Fibroblast of pulmonary artery (primary cell): ENCODE data around the gene CPLX1.
A peak's percentile ranks its signal among the peaks of the same experiment; 100 is the strongest.

ENCODE experiments used
- DNase-seq: peaks from one replicate; pipeline ENCODE4 v3.0.0-alpha.2; 2010; ENCODE audit warnings: low read depth
- H3K4me3 ChIP-seq: replicated peaks from 2 replicates; pipeline ENCODE4 v1.5.1; 2011; ENCODE audit warnings: low read depth, mild to moderate bottlenecking, control low read depth, low read length, moderate library complexity
- TF ChIP-seq, protein P1 (sequence below): IDR thresholded peaks from 2 replicates; pipeline ENCODE4 v1.5.1; 2011; ENCODE audit warnings: mild to moderate bottlenecking, control low read depth, low read length, inconsistent platforms; ENCODE audit errors: missing control alignments

The CPLX1 gene

DNA sequence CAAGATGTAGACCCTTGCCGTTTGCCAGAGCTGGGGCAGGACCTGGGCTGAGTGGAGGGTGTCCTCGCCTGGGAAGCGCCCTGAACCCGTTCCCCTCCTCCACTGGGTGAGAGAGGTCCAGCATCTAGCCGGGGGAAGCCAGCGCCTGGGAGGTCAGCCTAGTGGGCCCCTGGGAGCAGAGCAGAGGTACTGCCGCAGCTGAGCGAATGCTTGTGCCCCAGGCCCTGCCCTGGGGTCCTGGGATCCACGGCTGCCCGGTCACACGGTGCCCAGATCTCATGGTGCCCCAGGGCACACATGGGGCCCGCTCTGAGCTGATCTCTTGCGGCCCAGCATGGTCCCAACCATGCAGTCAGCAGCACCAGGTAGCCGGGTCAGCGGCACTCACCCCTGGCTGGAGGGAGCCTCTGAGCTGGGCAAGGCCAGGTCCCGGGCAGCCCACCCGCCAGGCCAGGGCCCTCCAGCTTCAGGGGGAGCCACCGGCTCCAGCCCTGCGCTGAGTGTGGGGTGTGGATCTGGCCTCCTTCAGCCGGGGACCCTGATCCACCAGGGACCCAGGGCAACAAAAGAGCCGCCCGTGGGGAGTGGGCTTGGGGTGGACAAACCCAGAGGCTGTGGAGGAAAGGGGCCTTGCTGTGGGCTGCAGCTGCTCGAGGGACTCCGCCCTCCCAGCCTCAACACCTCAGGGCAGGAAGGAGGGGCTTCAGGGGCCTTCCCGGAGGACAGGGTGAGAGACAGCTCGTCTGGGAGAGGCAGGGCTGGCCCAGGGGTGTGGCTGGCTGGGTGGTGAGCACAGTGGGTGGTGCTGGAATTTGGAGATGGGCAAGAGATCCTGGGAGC lies 4.1 kb upstream of the CPLX1 start:
- TF ChIP-seq, protein P1, sequence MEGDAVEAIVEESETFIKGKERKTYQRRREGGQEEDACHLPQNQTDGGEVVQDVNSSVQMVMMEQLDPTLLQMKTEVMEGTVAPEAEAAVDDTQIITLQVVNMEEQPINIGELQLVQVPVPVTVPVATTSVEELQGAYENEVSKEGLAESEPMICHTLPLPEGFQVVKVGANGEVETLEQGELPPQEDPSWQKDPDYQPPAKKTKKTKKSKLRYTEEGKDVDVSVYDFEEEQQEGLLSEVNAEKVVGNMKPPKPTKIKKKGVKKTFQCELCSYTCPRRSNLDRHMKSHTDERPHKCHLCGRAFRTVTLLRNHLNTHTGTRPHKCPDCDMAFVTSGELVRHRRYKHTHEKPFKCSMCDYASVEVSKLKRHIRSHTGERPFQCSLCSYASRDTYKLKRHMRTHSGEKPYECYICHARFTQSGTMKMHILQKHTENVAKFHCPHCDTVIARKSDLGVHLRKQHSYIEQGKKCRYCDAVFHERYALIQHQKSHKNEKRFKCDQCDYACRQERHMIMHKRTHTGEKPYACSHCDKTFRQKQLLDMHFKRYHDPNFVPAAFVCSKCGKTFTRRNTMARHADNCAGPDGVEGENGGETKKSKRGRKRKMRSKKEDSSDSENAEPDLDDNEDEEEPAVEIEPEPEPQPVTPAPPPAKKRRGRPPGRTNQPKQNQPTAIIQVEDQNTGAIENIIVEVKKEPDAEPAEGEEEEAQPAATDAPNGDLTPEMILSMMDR: no peak
- H3K4me3 ChIP-seq: no peak overlapping the region
- DNase-seq: no peak

DNA sequence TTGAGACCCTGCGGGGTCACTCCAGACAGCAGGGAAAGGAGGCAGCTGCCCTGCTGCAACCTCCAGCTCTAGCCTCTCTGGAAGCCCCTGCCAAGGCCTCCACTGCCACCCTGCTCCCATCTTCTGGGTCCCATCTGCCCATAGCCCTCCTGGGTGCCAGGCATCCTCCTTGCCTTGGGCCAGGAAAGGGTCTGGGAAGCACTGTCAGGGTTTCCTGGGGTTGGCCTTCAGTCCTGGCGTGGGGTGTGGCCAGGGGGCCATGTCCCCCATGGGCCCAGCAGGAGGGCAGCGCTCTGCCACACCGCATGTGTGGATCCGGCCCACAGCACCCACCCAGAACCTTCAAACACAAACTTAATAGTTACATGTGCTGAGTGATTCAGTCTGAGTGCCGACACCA lies 3.4 kb upstream of the CPLX1 start:
- no peak for DNase-seq
- TF ChIP-seq, protein P1: no peak
- no peak overlapping the region for H3K4me3 ChIP-seq

DNA sequence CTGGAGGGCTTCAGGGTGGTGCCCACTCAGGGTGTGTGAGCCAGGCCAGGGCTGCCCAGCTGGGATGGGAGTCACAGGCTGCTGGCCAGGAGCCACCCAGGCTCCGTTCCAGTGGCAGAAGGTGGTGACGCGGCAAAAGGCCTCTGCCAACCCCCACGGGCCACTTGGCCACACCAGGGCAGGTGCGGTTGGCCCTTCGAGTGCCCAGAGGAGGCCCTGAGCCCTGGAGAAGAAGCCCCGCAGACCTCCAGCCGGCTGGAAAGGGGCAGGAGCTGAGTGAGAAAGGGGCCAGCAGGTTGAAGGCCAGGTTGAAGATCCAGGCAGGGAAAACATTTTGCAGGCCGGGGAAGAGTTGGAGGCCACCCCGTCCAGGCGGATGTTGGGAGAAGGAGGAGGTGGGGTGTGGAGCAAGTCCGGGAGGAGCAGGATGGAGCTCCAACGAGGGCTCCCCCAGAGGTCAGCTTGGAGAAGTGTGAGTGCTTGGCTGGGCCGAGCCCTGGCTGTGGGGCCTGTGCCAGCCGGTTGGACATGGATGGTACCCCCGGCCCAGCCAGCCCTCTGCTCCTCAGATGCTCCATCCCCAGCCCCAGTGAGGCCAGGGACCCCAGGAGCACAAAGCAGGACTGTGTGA lies 2.8 kb upstream of the CPLX1 start:
- DNase-seq: peak; percentile 10
- no peak overlapping the region for H3K4me3 ChIP-seq
- TF ChIP-seq, protein P1: peak; percentile 10

DNA sequence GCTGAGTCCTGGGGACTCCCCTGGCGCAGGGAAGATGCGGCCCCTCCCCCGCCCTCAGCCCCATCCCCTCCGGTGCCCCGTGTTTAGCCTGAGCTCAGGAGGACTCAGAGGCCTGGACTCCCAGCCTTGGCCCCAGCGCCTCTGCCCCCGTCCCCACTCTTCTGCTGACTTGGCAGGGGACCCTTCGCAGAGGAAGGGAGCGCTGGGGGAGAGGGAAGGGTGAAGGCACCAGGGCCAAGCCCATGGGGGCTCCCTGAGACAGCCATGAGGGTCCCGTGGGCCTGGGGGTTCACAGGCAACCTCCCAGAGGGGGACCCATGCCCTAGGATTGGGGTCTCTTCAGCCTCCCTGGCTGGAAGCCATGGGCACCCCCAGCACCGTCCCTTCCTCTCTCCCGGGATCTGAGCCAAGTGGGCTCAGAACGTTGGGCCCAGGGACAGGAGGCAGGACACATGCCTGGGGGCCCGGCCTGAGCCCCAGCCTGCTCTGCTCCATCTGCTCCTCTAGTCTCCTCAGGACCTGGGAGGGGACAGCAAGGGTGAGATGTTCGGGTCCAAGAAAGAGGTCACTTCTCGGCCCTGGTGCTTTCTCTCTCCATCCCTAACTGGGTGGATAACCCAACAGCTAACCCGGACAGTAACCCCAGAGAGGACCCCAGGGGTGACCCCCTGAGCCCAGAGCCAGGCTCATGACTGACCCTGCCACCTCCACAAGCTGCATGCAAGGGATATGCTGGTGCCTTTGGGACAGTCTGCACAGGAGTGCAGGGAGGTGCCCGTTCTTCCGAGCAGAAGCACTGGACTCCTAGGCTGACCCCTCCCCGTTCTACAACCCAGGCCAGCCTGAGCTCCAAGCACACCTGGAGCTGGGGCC lies 1.5 kb upstream of the CPLX1 start:
- TF ChIP-seq, protein P1: no peak
- no peak for DNase-seq
- H3K4me3 ChIP-seq: no peak overlapping the region

DNA sequence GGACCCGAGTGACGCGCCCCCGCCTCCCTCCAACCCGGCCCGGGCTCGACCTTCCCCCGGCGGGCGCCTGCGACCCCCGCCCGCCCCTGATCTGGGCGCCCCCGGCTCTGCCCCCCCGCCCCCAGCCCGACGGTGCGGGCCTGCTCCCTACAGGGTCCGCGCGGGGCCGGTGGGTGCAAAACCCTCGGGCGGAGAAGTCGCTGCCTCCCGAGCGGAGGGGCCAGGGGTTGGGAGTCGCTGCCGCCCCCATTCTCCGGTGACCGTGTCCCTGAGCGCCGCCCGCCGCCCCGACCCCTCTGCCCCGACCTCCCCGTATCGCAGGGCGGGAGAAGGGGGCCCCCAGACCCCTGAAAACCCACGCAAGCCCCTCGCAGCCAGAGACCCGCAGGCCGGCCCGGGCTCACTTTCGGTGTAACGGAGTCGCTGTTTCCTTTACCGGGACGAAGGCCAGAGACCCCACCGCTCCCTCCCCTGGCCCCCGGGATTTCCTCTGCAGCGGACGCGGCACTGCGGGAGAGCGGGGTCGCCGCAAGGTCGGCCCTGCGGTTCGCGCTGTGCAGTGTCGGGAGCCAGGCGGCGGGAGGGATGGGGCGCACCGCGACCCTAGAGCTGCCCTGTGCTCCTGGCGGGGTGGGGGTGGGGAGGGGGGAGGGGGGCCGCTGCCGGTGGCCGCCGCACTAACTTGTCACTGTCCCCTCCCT lies 729 bp upstream of the CPLX1 start:
- TF ChIP-seq, protein P1: no peak
- DNase-seq: no peak
- H3K4me3 ChIP-seq: no peak overlapping the region
